ENCODE measurements around the gene CCDC184. TPM values are rescaled to one million over a fixed set of nuclear protein-coding genes. Genes with fewer than 3 reads are reported as not detected.

Gene CCDC184
- total and polyA plus RNA-seq, 2 of the 13 experiments (the other 11 are each of a cell fraction or from before 2014, with no cell fraction given), result not detected

- TF ChIP-seq ZBTB40 (IDR thresholded peaks at IDR 0.05), result no peak
- no peak for TF ChIP-seq ZBTB40 (CRISPR knock-in tag; IDR thresholded peaks at IDR 0.05)
- no peak for TF ChIP-seq PRDM15 (CRISPR knock-in tag; IDR thresholded peaks at IDR 0.05)
Measured at GRCh38 chr12:48160046-48160445, 23.4 kb upstream of the CCDC184 start (continued).
